Endothelial cell (in vitro differentiated cells): ENCODE measurements around the gene CPZ. TPM values are rescaled to one million over a fixed set of nuclear protein-coding genes. Genes with fewer than 3 reads are reported as not detected.
A peak's percentile ranks its signal among the peaks of the same experiment; 100 is the strongest.

Experiments
- DNase-seq: peaks from one replicate; pipeline ENCODE4 v3.0.0; 2021; ENCODE audit warnings: low spot score
- H3K27ac Mint-ChIP-seq: one replicate; pipeline ENCODE4 v1.8.0; 2021; ENCODE audit warnings: mixed read lengths, inconsistent platforms; ENCODE audit not compliant: unreplicated experiment
- H3K27me3 Mint-ChIP-seq: one replicate; pipeline ENCODE4 v1.8.0; 2021; ENCODE audit warnings: mild to moderate bottlenecking, moderate library complexity, mixed read lengths, inconsistent platforms; ENCODE audit not compliant: unreplicated experiment
- H3K36me3 Mint-ChIP-seq: one replicate; pipeline ENCODE4 v1.8.0; 2021; ENCODE audit warnings: mild to moderate bottlenecking, low read depth, mixed read lengths, inconsistent platforms; ENCODE audit not compliant: unreplicated experiment
- H3K4me1 Mint-ChIP-seq: one replicate; pipeline ENCODE4 v1.8.0; 2021; ENCODE audit warnings: mild to moderate bottlenecking, mixed read lengths, inconsistent platforms; ENCODE audit not compliant: unreplicated experiment
- H3K4me3 Mint-ChIP-seq: one replicate; pipeline ENCODE4 v1.8.0; 2021; ENCODE audit warnings: mild to moderate bottlenecking, mixed read lengths, inconsistent platforms; ENCODE audit not compliant: unreplicated experiment
- H3K9me3 Mint-ChIP-seq: one replicate; pipeline ENCODE4 v1.8.0; 2021; ENCODE audit warnings: mixed read lengths, inconsistent platforms; ENCODE audit not compliant: unreplicated experiment
- total RNA-seq: library from RNA; stranded (reverse); fragmentation: NEBNext Ultra II Directional; extraction: Animal tissue kit (Norgen Biotek cat#: 25700); gene quantifications from one replicate; pipeline ENCODE4 v1.2.1, GENCODE V29; 2021; ENCODE audit not compliant: unreplicated experiment
- TF ChIP-seq, protein P1 (sequence below): fragments of 200-600 bp; sonication (generic); IDR thresholded peaks from one replicate; pipeline ENCODE4 v1.5.0; 2021; ENCODE audit warnings: antibody characterized with exemption; ENCODE audit not compliant: unreplicated experiment

CPZ gene
- total RNA-seq, 1 donor from 2014 or later: 0.90 TPM

DNA sequence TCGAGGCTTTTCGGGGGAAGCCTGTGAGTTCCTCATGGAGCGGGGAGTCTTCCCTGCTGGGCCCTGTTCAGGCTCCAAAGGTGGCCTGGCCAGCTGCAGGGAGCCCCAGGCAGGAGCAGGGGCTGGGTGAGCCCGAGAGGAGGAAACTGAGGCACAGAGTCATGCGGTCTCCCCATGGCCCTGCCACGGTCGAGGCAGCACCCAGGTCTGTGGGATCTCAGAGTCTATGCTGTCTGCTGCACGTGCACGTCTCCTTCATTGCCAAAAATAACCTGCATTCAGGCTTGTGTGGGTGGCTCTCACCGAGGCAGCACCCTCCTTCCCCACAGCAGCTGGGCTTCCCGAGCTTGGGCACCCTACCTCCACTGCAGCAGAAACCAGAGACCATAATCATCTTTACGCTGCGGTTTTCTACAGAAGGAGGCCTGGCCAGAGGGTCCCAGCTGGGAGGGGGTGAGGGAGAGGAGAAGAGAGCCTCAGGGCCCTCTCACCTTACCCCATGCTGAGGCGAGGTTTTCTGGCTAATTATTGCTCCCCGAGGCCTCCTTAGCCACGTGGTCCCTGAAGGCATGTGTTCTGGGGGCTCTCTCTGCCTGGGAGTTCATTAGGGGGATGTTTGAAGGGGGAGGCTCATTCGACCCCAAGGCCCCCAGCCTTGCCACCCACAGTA lies 64.3 kb downstream of the CPZ start:
- no peak overlapping the region for H3K4me3 Mint-ChIP-seq
- DNase-seq: no peak
- H3K4me1 Mint-ChIP-seq: peaks cover 4% of the 10 kb centered on the region
- TF ChIP-seq, protein P1, sequence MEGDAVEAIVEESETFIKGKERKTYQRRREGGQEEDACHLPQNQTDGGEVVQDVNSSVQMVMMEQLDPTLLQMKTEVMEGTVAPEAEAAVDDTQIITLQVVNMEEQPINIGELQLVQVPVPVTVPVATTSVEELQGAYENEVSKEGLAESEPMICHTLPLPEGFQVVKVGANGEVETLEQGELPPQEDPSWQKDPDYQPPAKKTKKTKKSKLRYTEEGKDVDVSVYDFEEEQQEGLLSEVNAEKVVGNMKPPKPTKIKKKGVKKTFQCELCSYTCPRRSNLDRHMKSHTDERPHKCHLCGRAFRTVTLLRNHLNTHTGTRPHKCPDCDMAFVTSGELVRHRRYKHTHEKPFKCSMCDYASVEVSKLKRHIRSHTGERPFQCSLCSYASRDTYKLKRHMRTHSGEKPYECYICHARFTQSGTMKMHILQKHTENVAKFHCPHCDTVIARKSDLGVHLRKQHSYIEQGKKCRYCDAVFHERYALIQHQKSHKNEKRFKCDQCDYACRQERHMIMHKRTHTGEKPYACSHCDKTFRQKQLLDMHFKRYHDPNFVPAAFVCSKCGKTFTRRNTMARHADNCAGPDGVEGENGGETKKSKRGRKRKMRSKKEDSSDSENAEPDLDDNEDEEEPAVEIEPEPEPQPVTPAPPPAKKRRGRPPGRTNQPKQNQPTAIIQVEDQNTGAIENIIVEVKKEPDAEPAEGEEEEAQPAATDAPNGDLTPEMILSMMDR: no peak
- H3K9me3 Mint-ChIP-seq: no peaks in the 10 kb centered on the region
- no peaks in the 10 kb centered on the region for H3K36me3 Mint-ChIP-seq
- H3K27ac Mint-ChIP-seq: no peak overlapping the region
- peaks cover 8% of the 10 kb centered on the region for H3K27me3 Mint-ChIP-seq

DNA sequence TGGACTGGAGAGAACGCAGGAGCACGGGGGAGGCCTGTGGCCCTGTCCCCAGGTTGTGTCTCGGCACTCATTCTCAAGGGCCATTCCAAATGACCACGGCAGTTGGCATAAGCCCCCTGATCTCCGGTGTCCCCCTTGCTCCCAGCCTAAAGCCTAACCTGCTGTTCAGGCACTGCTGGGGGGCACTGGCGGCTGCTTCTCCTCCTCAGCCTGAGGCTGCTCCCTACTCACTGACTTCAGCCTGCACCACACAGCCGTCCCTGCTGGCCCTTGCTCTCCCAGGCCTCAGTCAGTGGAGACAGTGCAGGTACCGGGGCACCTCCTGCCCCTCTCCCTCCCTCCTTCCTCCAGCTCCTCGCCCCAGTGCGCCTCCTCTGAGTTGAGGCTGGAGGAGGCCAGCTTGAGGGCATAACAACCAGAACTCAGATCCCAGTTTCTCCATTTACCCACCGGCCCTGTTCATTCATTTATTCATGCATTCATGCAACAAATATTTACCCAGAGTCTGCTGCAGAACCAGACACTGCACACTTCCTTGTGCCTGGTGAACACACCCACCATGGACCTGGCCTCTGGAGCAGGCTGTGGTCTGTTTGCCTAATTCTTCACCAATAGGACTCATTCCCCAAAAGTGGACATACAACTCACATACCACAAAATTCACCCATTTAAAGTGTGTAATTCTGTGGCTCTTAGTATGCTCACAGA lies 65.0 kb downstream of the CPZ start:
- no peak for DNase-seq
- Mint-ChIP-seq H3K36me3 (no peaks in the 10 kb centered on the region), H3K4me3 (no peak overlapping the region), H3K27ac (no peak overlapping the region), H3K9me3 (no peaks in the 10 kb centered on the region), H3K4me1 (peaks cover 4% of the 10 kb centered on the region), H3K27me3 (peaks cover 8% of the 10 kb centered on the region)
- TF ChIP-seq, protein P1: no peak

- Mint-ChIP-seq H3K9me3 (no peaks in the 10 kb centered on the region), H3K4me1 (peaks cover 4% of the 10 kb centered on the region), H3K4me3 (no peak overlapping the region), H3K36me3 (no peaks in the 10 kb centered on the region), H3K27ac (no peak overlapping the region), H3K27me3 (peaks cover 2% of the 10 kb centered on the region)
- TF ChIP-seq, protein P1: no peak
- DNase-seq: no peak
Observed at GRCh38 chr4:8662776-8663175, 70.2 kb downstream of the CPZ start.

GRCh38 chr4:8664031-8664805 lies 71.7 kb downstream of the CPZ start:
- Mint-ChIP-seq H3K27ac (no peak overlapping the region), H3K27me3 (no peaks in the 10 kb centered on the region), H3K4me3 (no peak overlapping the region), H3K9me3 (no peaks in the 10 kb centered on the region), H3K36me3 (no peaks in the 10 kb centered on the region), H3K4me1 (peaks cover 4% of the 10 kb centered on the region)
- TF ChIP-seq, protein P1: no peak
- DNase-seq: no peak

GRCh38 chr4:8664976-8665375 lies 72.4 kb downstream of the CPZ start:
- DNase-seq: no peak
- no peak overlapping the region for H3K27ac Mint-ChIP-seq
- no peaks in the 10 kb centered on the region for H3K9me3 Mint-ChIP-seq
- H3K4me3 Mint-ChIP-seq: no peak overlapping the region
- TF ChIP-seq, protein P1: peak; percentile 13
- peaks cover 4% of the 10 kb centered on the region for H3K4me1 Mint-ChIP-seq
- H3K27me3 Mint-ChIP-seq: no peaks in the 10 kb centered on the region
- no peaks in the 10 kb centered on the region for H3K36me3 Mint-ChIP-seq
